Heart left ventricle (tissue), 16 donors: ENCODE data around the gene SPON2. TPM values are rescaled to one million over a fixed set of nuclear protein-coding genes. Genes with fewer than 3 reads are reported as not detected.

Experiments
- ATAC-seq, 4 donors: fragments of 200-7000 bp; cut with Tn5 transposase; one replicate each; pipeline ENCODE4 v1.9.1; 2020 to 2022; ENCODE audit warnings: moderate library complexity in 4 of 4, mild to moderate bottlenecking in 3 of 4, moderate number of reproducible peaks in 1 of 4
- DNase-seq, 5 donors: peaks; one replicate each; pipeline ENCODE4 v3.0.0-alpha.2; 2020
- H3K27ac ChIP-seq, 12 donors: fragments of 200-600 bp; sonication (generic) in 4 of 12; one replicate each; pipeline versions ENCODE4 v1.5.0 to v1.8.0; 2016 to 2022; ENCODE audit warnings: mild to moderate bottlenecking in 2 of 12
- H3K27me3 ChIP-seq, 9 donors: fragments of 200-600 bp; sonication (generic) in 2 of 9; one replicate each; pipeline versions ENCODE4 v1.5.1 to v1.8.0; 2016 to 2022; ENCODE audit warnings: mild to moderate bottlenecking in 3 of 9
- H3K36me3 ChIP-seq, 9 donors: fragments of 200-600 bp; sonication (generic) in 2 of 9; one replicate each; pipeline versions ENCODE4 v1.5.0 to v1.8.0; 2018 to 2022; ENCODE audit warnings: mild to moderate bottlenecking in 2 of 9
- H3K4me1 ChIP-seq, 12 donors: fragments of 200-600 bp; sonication (generic) in 4 of 12; one replicate each; pipeline versions ENCODE4 v1.5.0 to v1.8.0; 2016 to 2022; ENCODE audit warnings: mild to moderate bottlenecking in 3 of 12
- H3K4me3 ChIP-seq, 12 donors: fragments of 200-600 bp; sonication (generic) in 4 of 12; one replicate each; pipeline versions ENCODE4 v1.5.0 to v1.8.0; 2017 to 2022; ENCODE audit warnings: mild to moderate bottlenecking in 9 of 12, moderate library complexity in 4 of 12
- H3K9me3 ChIP-seq, 12 donors: fragments of 200-600 bp; sonication (generic) in 4 of 12; one replicate each; pipeline versions ENCODE4 v1.5.0 to v1.8.0; 2016 to 2022; ENCODE audit warnings: mild to moderate bottlenecking in 1 of 12
- POLR2A ChIP-seq, 2 donors: fragments of 450-650 bp; IDR thresholded peaks; one replicate each; pipeline ENCODE4 v1.6.1; 2017; ENCODE audit warnings: antibody characterized with exemption in 2 of 2, mild to moderate bottlenecking in 2 of 2, moderate library complexity in 2 of 2
- WGBS, 4 donors: extraction: QIAGEN DNeasy Blood & Tissue Kit in 2 of 4; methylation state at CpG; one replicate each; pipeline versions ENCODE4 v1.1.5 to v1.1.7; 2013 to 2018; 5-methylcytosine and 5-hydroxymethylcytosine counted together
- intact Hi-C, 10 donors: fragments of 100-400 bp; cut with DNase I; formaldehyde crosslinking; loops; one replicate each; pipeline versions ENCODE4 v1.11.1 to v1.14.2; 2022
- polyA plus RNA-seq, 2 donors: library from polyadenylated mRNA; stranded (reverse); fragments of 200-250 nt; gene quantifications; one replicate each; pipeline ENCODE4 v1.2.3, GENCODE V29; 2013
- total RNA-seq, 9 donors: library from RNA; depleted of rRNA in 2 of 9; stranded (reverse); fragments of >200 nt in 2 of 9; fragmentation: NEBNext Ultra II Directional in 3 of 9; extraction: Animal tissue kit (Norgen Biotek cat#: 25700) in 3 of 9; gene quantifications; one replicate each; pipeline versions ENCODE4 v1.1.0 to v1.2.4, GENCODE V29; 2016 to 2023
- TF ChIP-seq, protein P1 (sequence below), 12 donors: fragments of 200-600 bp; sonication (generic) in 4 of 12; IDR thresholded peaks; one replicate each; pipeline versions ENCODE4 v1.5.0 to v1.8.0; 2018 to 2022; ENCODE audit warnings: antibody characterized with exemption in 12 of 12, mild to moderate bottlenecking in 5 of 12
- donor health status: ischemic (EF 13 %, LVEDD 7.1; RV severe dilation, severe dysfunction).
- donor health status: healthy with polysubstance abuse.
- donor health status: DM: no; HTN: yes; CAD: no.
- donor health status: DM: no; HTN: no; CAD: no.
- donor health status: ischemic (EF 25% LVEDD 6.9; RV normal size, moderate dysfunction).
- donor health status: ischemic (EF 25% LVEDD 5.7; RV mildly dilated, moderate dysfunction).
- donor health status: healthy.
- donor health status: DM: yes; HTN: yes; CAD: no.
- donor health status: ischemic (EF 35%, LVEDD 5.7; RV mildly dilated, moderate dysfunction).
- donor health status: nonischemic (EF 11% LVEDD 7.7; RV severe dilation, severe dysfunction).
- donor health status: DM: yes; HTN: yes; CAD: no.
- donor health status: PGD.
- donor health status: ischemic (EF 29% LVEDD 5.4; RV normal size, mild dysfunction).
- donor health status: nonischemic (EF 23%, LVEDD 6.1; RV moderate dilation, normal function).

The SPON2 gene
- total and polyA plus RNA-seq, 11 donors: 7.8 to 36.3 (median 13.7) TPM

- TF ChIP-seq POLR2A (IDR thresholded peaks at IDR 0.05): no peak
- TF ChIP-seq, protein P1, sequence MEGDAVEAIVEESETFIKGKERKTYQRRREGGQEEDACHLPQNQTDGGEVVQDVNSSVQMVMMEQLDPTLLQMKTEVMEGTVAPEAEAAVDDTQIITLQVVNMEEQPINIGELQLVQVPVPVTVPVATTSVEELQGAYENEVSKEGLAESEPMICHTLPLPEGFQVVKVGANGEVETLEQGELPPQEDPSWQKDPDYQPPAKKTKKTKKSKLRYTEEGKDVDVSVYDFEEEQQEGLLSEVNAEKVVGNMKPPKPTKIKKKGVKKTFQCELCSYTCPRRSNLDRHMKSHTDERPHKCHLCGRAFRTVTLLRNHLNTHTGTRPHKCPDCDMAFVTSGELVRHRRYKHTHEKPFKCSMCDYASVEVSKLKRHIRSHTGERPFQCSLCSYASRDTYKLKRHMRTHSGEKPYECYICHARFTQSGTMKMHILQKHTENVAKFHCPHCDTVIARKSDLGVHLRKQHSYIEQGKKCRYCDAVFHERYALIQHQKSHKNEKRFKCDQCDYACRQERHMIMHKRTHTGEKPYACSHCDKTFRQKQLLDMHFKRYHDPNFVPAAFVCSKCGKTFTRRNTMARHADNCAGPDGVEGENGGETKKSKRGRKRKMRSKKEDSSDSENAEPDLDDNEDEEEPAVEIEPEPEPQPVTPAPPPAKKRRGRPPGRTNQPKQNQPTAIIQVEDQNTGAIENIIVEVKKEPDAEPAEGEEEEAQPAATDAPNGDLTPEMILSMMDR (IDR thresholded peaks at IDR 0.05): no peak
- DNase-seq (peak in 2 of 5 donors; percentile 35 to 58), ATAC-seq (no peak)
- intact Hi-C loops: no loop called here
- Histone ChIP-seq H3K4me3 (no peak overlapping the region), H3K27me3 (no peaks in the 10 kb centered on the region), H3K27ac (peak overlapping the region in 7 of 12 donors; percentile 38 to 89 (median 68)), H3K36me3 (no peaks in the 10 kb centered on the region), H3K9me3 (no peaks in the 10 kb centered on the region), H3K4me1 (peaks cover 9 to 42% (median 32%) of the 10 kb centered on the region in 12 donors)
- 89 to 93% (median 92%) methylated on average over 20 to 29 of the region's 29 CpGs for WGBS, 4 donors
Observed at GRCh38 chr4:1195109-1195671, 22.8 kb upstream of the SPON2 start.

- Histone ChIP-seq H3K4me1 (peaks cover 9 to 36% (median 31%) of the 10 kb centered on the region in 12 donors), H3K27me3 (no peaks in the 10 kb centered on the region), H3K27ac (peak overlapping the region in 11 of 12 donors; percentile 38 to 89 (median 61)), H3K4me3 (peak overlapping the region in 6 of 12 donors; percentile 16 to 33 (median 22)), H3K9me3 (no peaks in the 10 kb centered on the region), H3K36me3 (no peaks in the 10 kb centered on the region)
- peak; percentile 6 to 64 (median 34) for ATAC-seq
- TF ChIP-seq POLR2A (IDR thresholded peaks at IDR 0.05): no peak
- TF ChIP-seq, protein P1 (IDR thresholded peaks at IDR 0.05): peak in 2 of 12 donors; percentile 9 to 17
- peak; percentile 75 to 90 (median 85) for DNase-seq
- 44 to 66% (median 50%) methylated on average over 24 to 52 of the region's 52 CpGs for WGBS, 4 donors
- intact Hi-C loops: no loop called here
Observed at GRCh38 chr4:1194010-1194900, 21.9 kb upstream of the SPON2 start.

GRCh38 chr4:1193206-1194009, 21.0 kb upstream of the SPON2 start:
- Histone ChIP-seq H3K4me3 (no peak overlapping the region), H3K27ac (peak overlapping the region in 11 of 12 donors; percentile 56 to 90 (median 85)), H3K36me3 (no peaks in the 10 kb centered on the region), H3K27me3 (no peaks in the 10 kb centered on the region), H3K4me1 (peaks cover 9 to 36% (median 31%) of the 10 kb centered on the region in 12 donors), H3K9me3 (no peaks in the 10 kb centered on the region)
- ATAC-seq (peak in 1 of 4 donors; percentile 2), DNase-seq (peak in 2 of 5 donors; percentile 8 to 60)
- intact Hi-C loops: loop anchor here in 1 of 10 donors (2.0 kb wide), 1 partner anchor 21 kb away; the partner anchor contains the start of gene SPON2
- WGBS, 4 donors: 48 to 55% (median 51%) methylated on average over 22 to 28 of the region's 28 CpGs
- TF ChIP-seq, protein P1 (IDR thresholded peaks at IDR 0.05): no peak
- TF ChIP-seq POLR2A (IDR thresholded peaks at IDR 0.05): no peak
